Thoracic aorta (tissue), 2 donors: ENCODE measurements around the gene NOTCH4. TPM values are rescaled to one million over a fixed set of nuclear protein-coding genes. Genes with fewer than 3 reads are reported as not detected.

Experiments used
- ATAC-seq: fragments of 150-250 bp; one replicate; pipeline ENCODE4 v1.8.0; 2017; ENCODE audit warnings: low read depth; ENCODE audit not compliant: insufficient number of reproducible peaks, low FRiP score
- DNase-seq: peaks from one replicate; pipeline ENCODE4 v3.0.0-alpha.2; 2020; ENCODE audit warnings: low spot score
- H3K27ac ChIP-seq, 2 donors: fragments of 200-600 bp; sonication (generic); 1 replicate in 1 of 2; 2 replicates in 1 of 2; pipeline ENCODE4 v1.5.1; 2016; ENCODE audit warnings: mild to moderate bottlenecking in 2 of 2, moderate library complexity in 2 of 2
- H3K27me3 ChIP-seq: fragments of 200-600 bp; sonication (generic); replicated peaks from 2 replicates; pipeline ENCODE4 v1.6.0; 2016; ENCODE audit warnings: mild to moderate bottlenecking; ENCODE audit not compliant: insufficient read depth
- H3K36me3 ChIP-seq: fragments of 200-600 bp; sonication (generic); one replicate; pipeline ENCODE4 v1.5.1; 2016
- H3K4me1 ChIP-seq, 2 donors: fragments of 200-600 bp; sonication (generic); 1 replicate in 1 of 2; 2 replicates in 1 of 2; pipeline versions ENCODE4 v1.5.1 to v1.6.0; 2016; ENCODE audit warnings: low read depth in 2 of 2, mild to moderate bottlenecking in 1 of 2; ENCODE audit not compliant: control insufficient read depth in 1 of 2
- H3K4me3 ChIP-seq: fragments of 200-600 bp; sonication (generic); 2 replicates; pipeline ENCODE4 v1.5.1; 2016; ENCODE audit warnings: mild to moderate bottlenecking
- H3K9me3 ChIP-seq: fragments of 200-600 bp; sonication (generic); 2 replicates; pipeline ENCODE4 v1.5.1; 2016
- CTCF ChIP-seq: fragments of 200-600 bp; sonication (generic); IDR thresholded peaks from one replicate; pipeline ENCODE4 v1.5.1; 2019; ENCODE audit warnings: antibody characterized with exemption
- total RNA-seq, 2 donors: library from RNA; depleted of rRNA; stranded (reverse); fragments of >200 nt; gene quantifications; one replicate each; pipeline versions ENCODE4 v1.1.0 to v1.2.3, GENCODE V29; 2016

Gene NOTCH4
- total RNA-seq, 2 donors from 2014 or later, result 23.6 to 26.0 TPM

- no peak for TF ChIP-seq CTCF
- no peaks in the 10 kb centered on the region for H3K9me3 ChIP-seq
- H3K27me3 ChIP-seq, result no peaks in the 10 kb centered on the region
- H3K27ac ChIP-seq, result peak overlapping the region; percentile 94 to 96
- peak overlapping the region; percentile 98 for H3K4me3 ChIP-seq
- ATAC-seq, result no peak
- no peak for DNase-seq
- peaks cover 22 to 40% of the 10 kb centered on the region in 2 donors for H3K4me1 ChIP-seq
- H3K36me3 ChIP-seq, result peaks cover 5% of the 10 kb centered on the region
These were observed 45.1 kb downstream of the NOTCH4 start for GRCh38 chr6:32178547-32179440.

- H3K9me3 ChIP-seq, result no peaks in the 10 kb centered on the region
- H3K36me3 ChIP-seq, result peaks cover 5% of the 10 kb centered on the region
- H3K4me3 ChIP-seq, result peak within 1 kb of the TSS; percentile 98
- no peaks in the 10 kb centered on the region for H3K27me3 ChIP-seq
- ATAC-seq (peak; percentile 84), DNase-seq (peak; percentile 100)
- no peak for TF ChIP-seq CTCF
- H3K27ac ChIP-seq, result peak within 1 kb of the TSS; percentile 94 to 96
- peaks cover 22 to 40% of the 10 kb centered on the region in 2 donors for H3K4me1 ChIP-seq
These were observed 45.9 kb downstream of the NOTCH4 start, which contains the start of gene RNF5 for GRCh38 chr6:32177788-32178546. TSS of gene RNF5 (plus strand) at chr6:32178405. CDS start at chr6:32178512, 107 bp downstream.

DNA sequence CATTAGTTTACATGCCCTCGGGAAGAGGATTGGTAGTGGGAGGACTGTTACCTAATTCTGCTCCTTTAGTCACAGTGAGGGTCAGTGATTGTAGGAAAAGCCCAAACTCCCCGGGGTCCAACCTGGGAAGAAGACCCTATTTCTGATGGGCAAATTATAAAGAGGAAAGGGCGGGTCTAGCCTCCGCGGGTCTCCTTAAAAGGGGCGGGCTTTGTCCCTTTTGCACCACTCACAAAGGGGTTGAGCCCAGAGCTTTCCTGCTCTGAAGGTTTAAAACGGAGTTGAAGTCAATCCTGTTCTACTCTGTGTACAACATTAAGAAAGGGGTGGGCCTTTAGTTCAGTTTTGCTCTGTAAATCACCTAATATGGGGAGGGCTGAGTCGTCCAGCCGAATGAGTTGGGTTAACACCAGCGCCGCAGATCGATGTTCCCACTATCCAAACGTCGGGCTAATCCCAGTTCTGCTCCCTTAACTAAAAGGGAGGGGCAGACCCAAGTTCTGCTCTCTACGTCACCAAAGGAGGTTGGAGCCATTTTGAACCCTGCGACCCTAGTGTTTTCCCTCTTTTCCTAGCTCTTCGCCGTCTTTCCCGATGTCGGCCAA lies 46.6 kb downstream of the NOTCH4 start:
- no peak for DNase-seq
- Histone ChIP-seq H3K27ac (peak overlapping the region; percentile 94 to 96), H3K36me3 (peaks cover 5% of the 10 kb centered on the region), H3K27me3 (no peaks in the 10 kb centered on the region), H3K9me3 (no peaks in the 10 kb centered on the region), H3K4me1 (peaks cover 22 to 40% of the 10 kb centered on the region in 2 donors), H3K4me3 (peak overlapping the region; percentile 98)
- peak; percentile 16 for ATAC-seq
- TF ChIP-seq CTCF, result no peak

DNA sequence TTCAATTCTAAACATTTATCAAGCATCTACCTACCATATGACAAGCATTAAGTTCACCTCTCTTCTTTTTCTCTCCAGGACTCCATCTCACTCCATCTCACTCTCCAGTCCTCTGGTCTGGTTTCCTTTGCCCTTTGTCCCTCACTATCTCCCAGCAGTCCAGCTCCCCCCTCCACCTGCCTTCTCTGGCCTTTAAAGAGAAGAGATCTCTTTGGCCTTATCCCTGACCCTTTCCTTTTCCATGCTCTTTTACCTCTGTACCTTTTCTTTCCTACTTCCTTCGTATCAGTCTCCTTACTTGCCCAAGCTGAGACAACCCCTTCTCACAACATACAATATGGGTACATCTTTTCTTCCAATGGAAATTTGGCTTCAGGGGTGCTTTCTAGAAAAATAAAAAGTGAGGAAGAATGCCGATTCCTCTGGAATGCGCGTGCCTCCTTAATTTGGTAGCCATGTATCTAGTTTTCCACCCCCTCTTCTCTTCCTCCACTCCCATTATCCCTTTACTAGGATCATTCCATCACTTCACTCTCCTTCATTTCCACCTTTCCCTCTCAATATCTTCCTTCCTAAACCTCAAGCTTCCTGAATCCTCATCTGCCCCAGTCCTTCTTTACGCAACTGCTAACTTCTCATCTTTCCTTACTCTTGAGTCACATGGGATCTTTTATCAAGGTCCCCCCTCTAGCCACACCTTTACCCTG lies 47.2 kb downstream of the NOTCH4 start:
- peak overlapping the region; percentile 94 to 96 for H3K27ac ChIP-seq
- ATAC-seq (no peak), DNase-seq (no peak)
- TF ChIP-seq CTCF, result no peak
- H3K4me1 ChIP-seq, result peaks cover 22 to 40% of the 10 kb centered on the region in 2 donors
- H3K36me3 ChIP-seq, result peaks cover 5% of the 10 kb centered on the region
- H3K27me3 ChIP-seq, result no peaks in the 10 kb centered on the region
- peak overlapping the region; percentile 98 for H3K4me3 ChIP-seq
- H3K9me3 ChIP-seq, result no peaks in the 10 kb centered on the region
